Non-pigmented ciliary epithelial cell (primary cell): ENCODE measurements around the gene TMPRSS11A.

Experiments used
- DNase-seq: peaks from one replicate; pipeline ENCODE4 v3.0.0-alpha.2; 2010; ENCODE audit warnings: low read depth

TMPRSS11A gene, protein sequence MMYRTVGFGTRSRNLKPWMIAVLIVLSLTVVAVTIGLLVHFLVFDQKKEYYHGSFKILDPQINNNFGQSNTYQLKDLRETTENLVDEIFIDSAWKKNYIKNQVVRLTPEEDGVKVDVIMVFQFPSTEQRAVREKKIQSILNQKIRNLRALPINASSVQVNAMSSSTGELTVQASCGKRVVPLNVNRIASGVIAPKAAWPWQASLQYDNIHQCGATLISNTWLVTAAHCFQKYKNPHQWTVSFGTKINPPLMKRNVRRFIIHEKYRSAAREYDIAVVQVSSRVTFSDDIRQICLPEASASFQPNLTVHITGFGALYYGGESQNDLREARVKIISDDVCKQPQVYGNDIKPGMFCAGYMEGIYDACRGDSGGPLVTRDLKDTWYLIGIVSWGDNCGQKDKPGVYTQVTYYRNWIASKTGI

DNA sequence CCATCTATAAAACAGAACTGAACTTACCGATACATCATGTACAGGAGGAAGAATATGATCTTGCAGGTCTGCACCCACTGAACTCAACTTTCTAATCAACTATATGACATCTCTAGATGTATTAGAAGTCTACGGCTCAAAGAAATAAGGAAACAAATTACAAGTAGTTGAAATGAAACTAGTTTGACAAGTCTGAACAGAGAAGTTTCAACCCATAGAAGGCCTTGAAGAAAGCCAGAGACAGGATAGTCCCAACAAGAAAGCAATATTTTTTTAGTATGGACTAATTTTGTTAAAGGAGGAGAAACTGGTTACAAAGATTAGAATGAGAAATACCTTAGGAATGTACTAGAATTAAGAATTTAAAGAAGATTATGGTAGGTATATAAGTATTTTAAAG, at the start of gene TMPRSS11A:
TSS of gene TMPRSS11A (minus strand) at position 138 of the 400 bp plus-strand sequence. CDS start at position 38, 100 bp downstream.
- no peak for DNase-seq

GRCh38 chr4:68011684-68012083, 48.4 kb upstream of the TMPRSS11A start:
- no peak for DNase-seq

DNA sequence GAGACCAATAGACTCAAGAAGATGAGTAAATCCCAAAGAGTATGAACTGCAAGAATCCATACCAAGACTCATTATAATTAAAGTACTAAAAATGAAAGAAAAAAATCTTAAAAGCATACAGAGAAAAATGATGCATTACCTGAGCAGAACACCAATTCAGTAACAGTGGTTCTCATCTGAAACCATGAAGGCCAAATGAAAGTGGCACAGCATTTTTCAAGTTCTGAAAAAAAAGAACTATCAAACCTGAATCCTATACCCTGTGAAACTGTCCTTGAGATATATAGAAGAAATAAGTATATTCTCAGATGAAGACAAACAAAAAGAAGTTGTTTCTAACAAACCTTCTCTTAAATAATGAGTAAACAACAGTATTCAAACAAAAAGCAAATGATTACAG, 39.6 kb upstream of the TMPRSS11A start:
- DNase-seq, result no peak

DNA sequence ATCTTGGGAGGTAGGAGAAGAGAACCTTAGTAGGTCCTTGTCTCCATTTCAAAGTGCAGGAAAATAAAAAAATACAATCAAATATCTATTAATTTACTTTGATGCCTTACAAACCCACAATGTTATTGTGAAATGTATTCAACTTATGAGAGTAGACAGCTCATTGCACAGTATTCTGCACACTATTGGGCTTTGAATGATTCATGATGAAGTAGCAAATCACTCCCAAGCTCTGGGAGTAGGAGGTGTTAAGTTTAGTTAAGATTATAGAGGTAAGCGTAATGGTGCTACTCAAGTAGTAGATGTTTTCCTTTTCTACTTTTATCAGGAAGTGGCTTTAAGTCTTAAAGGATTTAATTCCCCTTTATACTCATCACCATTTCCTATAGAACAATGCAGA, 32.8 kb upstream of the TMPRSS11A start:
- no peak for DNase-seq

DNA sequence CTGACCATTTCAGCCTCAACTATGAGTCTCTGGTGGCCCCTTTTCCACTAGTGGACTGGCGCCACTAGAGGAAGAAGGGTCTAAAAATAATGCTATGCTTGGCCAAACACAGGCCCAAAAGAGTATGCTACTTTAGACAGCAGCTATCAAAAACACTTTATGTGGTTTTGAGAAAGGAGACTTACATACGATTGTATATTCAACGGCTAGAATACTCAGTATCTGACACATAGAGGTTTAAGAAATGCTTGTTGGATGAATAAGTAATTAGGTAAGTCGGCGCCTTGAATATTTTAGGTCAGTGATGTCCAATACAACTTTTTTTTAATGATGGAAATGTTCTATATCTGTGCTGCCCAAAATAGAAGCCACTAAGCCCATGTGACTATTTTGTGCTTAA, 25.7 kb upstream of the TMPRSS11A start:
- peak; percentile 31 for DNase-seq

DNA sequence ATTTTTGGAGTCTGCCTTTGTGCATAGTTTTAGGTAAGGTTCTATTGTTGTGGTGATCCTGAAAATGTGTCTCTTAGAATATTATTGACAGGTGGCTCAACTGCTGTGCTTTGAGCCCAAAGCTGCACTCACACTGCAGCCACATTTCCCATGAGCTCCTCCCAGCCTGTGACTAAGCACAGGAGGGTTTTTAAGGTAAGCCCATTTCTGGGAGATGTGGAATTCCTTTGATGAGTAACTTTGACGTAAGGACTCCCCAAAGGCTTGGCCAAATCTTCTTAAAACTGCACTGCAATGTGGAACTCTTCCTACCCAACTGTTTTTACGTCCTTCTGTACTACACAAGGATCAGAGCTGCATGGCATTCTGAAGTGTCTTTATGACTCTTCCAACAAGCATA, 20.0 kb upstream of the TMPRSS11A start:
- no peak for DNase-seq

DNA sequence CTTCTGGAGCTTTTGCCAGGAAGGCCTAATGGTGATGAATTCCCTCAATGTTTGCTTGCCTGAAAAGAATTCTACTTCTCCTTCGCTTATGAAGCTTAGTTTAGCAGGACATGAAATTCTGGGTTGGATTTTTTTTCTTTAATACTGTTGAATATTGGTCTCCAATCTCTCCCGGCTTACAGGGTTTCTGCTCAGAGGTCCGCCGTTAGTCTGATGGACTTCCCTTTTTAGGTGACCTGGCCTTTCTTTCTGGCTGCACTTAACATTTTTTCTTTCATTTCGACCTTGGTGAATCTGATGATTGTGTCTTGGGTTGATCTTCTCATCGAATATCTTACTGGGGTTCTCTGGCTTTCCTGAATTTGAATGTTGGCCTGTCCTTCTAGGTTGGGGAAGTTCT, 17.2 kb upstream of the TMPRSS11A start:
- DNase-seq, result no peak

- no peak for DNase-seq
These were observed 10.3 kb upstream of the TMPRSS11A start for GRCh38 chr4:67973608-67974007.

DNA sequence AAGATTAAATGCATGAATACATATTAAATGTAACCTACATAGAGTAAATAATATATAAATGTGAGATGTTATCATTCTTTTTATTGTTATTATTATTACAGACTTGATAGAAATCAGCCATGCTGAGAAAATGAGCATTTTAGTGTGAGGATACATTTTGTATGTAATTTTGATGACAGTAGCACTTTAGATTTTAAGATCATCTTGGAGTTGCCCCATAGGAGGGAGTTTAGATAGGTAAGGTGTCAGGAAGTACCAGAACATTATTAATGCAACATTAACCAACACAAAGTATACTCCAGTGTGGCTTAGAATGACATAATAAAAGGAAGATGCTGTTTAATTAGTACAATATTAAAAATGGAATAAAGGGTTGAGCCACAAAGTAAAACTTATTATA, 8.4 kb downstream of the TMPRSS11A start:
- DNase-seq, result no peak

DNA sequence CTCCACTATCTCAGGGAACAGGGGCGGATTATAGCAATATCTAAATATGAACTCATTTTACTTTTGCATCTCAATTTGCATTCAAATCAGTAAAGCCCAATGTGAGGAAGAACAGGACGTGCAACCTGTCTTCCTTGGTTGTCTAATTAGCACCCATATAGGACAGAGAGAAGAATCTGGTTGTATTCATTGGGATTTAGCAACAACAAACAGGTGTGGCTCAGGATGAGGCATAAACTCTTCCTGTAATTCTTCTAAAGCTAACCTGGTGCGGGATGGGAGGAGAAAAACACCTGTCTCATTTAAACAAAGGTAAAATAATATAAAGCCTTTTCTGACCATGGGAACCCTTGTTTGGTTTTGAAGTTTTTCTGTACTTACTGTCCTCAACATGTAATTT, 22.2 kb downstream of the TMPRSS11A start:
- no peak for DNase-seq

DNA sequence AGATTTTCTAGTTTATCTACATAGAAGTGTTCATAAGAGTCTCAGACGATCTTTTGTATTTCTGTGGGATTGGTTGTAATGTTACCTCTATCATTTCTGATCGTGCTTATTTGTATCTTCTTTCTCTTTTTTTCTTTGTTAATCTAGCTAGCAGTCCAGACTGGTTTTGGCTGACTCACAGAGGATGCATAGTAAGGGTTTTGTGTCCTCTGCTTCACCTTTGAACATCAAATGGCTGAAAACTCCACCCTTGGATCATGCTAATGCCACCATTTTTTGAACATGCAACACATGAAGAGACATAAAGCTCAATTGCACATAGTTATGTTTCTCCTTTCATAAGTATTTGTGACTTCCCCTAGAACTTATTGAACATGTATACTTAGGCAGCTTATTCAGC, 22.8 kb downstream of the TMPRSS11A start:
- DNase-seq, result no peak

- no peak for DNase-seq
These were observed 24.1 kb downstream of the TMPRSS11A start for GRCh38 chr4:67939195-67939594.

DNA sequence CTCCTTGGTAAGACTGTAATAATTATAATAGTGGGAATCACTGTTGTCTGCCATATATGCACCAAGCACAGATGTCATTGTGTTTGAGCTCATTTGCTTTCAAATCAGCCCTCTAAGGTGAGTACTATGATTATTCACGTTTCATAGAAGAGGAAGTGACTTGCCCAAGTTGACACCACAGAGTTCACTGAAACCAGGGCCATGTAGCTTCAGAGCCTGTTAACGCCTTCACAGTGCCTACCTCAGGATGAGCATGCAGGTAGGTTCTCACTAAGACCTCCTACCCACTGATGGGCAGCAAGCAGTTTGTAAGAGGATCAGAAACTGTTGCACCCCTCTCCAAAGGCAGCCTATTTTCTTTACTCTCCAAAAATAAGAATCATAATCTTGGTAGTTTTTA, 27.4 kb downstream of the TMPRSS11A start:
- DNase-seq, result no peak

- no peak for DNase-seq
These were observed 28.7 kb downstream of the TMPRSS11A start for GRCh38 chr4:67934628-67935027.

GRCh38 chr4:67933755-67934154, 29.5 kb downstream of the TMPRSS11A start:
- DNase-seq, result no peak

GRCh38 chr4:67933038-67933437, 30.3 kb downstream of the TMPRSS11A start:
- no peak for DNase-seq

- DNase-seq, result no peak
These were observed 32.0 kb downstream of the TMPRSS11A start for GRCh38 chr4:67931256-67931655.

DNA sequence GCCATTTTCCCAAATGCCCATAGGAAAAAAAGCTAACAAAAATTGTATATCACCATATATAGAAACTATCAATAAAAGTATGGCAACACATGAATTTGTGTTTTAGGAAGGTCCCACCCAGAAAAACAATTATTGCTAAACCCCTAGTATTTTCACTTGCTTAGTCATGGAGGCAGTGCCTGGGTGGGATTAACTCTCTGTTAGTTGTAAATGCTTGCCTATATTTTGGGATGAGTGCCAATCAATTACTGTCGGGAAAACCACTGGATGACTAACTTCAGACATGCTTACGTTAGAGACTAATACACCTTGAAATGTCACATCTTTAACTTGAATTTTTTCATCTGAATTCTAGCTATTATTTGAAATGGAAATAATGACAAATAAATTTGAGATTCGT, 33.9 kb downstream of the TMPRSS11A start:
- peak; percentile 37 for DNase-seq

- DNase-seq, result no peak
These were observed 34.7 kb downstream of the TMPRSS11A start for GRCh38 chr4:67928546-67928945.

DNA sequence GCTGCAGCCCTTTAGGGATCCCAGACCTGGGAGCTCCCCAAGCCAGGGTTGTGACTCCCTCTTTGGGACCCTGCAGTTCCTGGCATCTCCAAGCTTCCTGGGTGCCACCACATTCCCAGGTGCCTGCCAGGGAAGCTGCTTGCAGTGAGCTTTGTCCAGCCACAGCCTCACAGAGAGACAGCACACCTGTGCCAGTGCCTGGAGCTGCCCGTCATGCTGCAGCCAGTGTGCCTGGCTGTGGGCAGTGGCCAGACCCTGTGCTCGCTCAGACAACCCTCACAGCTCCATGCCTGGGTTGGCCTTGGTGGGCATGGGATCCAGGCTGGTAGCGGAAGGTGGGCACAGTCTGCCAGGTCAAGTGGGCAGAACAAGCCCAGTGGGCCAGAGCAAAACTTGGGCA, 36.0 kb downstream of the TMPRSS11A start:
- no peak for DNase-seq

GRCh38 chr4:67926485-67926884, 36.8 kb downstream of the TMPRSS11A start:
- no peak for DNase-seq

DNA sequence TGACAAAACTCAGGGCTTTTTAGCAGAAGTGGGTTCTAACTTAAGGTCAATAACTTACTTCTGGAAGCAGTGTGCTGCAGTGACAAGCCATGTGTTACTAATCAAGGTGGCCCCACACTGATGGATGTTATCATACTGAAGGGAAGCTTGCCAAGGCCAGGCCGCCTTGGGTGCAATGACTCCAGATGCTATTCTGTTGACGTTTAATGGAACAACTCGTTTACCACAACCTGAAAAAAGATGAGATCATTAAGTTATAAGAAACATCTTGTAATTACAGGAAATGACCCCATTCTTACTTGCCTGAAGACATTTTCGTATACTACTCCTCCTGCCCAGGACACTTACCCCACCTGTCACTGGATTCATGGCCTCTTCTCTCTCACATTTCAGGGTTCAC, 40.6 kb downstream of the TMPRSS11A start:
- DNase-seq, result peak; percentile 70

- DNase-seq, result no peak
These were observed 44.9 kb downstream of the TMPRSS11A start for GRCh38 chr4:67918428-67918827.

- DNase-seq, result no peak
These were observed 47.8 kb downstream of the TMPRSS11A start for GRCh38 chr4:67915400-67915966.
